Femur (tissue), 1 donor: ENCODE results near the gene ATP2A2.
"Not testable (repeated sequence)": the region's sequence is repeated elsewhere in the genome, so short reads cannot be mapped to it uniquely, and the experiment has no call there.

ENCODE experiments used
- DNase-seq: peaks from one replicate; pipeline ENCODE4 v3.0.0-alpha.2; 2017

ATP2A2 gene

DNA sequence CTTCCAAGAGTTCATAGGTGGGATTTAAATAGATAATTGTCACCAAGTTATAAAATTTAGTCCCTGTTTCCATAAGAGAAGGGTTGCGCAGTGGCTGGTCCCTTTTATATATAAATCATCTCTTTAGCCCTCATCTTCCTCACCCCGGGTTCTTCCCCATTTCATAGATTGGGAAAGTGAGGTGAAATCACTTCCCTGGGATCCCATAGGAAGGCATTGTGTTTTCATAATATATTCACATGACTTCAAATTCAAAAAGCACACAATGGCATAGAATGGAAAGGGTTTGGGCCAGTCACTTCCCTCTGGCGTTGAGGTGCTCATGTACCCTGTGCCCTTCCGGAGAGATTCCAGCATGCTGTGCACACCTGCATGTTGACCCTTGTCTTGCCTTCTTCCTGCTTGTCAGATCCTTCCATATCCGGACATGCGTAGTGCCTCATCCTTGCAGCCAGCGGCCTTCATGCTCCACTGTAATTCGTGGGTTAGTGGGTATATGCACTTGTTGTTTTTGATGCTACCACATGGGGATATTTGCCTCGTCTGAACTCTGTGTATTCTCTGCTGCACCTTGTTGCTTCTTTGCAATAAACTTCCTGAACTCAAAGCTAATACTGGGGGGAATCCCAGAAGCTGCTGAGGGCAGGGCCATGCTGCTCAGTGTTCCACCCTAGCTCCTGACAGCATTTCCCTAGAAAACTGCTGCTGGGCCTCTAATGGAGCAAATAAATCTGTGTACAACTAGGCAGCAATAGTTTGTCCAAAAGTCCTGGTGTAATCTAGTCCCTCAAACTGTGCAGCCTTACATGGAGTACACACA lies 62.9 kb downstream of the ATP2A2 start:
- DNase-seq, result no peak

DNA sequence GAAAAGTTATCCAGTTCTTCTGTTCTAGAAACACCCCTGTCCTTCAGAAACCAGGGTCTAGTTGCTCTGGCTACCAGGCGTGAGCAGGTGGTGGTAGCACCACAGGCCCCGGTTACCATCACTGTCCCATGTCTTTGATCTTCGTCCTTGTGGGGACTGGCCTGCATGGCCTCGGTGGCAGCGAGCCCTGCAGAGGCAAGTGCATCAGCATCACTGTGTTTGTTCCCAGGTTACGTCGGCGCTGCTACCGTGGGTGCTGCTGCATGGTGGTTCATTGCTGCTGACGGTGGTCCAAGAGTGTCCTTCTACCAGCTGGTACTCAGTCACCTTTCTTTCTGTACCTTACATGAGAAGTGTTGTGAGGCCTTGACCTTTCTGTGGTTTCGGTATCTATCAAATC lies 63.6 kb downstream of the ATP2A2 start:
- DNase-seq, result no peak

DNA sequence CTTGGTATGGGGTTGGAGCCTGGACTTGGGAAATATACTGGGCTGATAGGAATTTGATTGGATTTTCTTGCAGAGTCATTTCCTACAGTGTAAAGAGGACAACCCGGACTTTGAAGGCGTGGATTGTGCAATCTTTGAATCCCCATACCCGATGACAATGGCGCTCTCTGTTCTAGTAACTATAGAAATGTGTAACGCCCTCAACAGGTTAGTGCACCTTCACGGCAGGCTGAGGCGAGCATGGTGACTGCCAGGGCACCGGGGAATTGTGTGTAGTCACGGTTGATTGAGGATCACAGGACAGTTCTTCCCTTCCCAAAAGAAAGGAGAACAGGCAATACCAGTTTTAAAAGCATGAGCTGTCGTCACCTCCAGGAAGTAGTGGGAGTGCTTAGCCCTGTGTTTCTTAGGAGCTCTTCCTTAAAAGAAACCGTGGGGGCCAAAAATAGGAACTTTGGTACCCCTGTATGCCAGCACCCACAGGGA lies 64.2 kb downstream of the ATP2A2 start:
- DNase-seq, result no peak

DNA sequence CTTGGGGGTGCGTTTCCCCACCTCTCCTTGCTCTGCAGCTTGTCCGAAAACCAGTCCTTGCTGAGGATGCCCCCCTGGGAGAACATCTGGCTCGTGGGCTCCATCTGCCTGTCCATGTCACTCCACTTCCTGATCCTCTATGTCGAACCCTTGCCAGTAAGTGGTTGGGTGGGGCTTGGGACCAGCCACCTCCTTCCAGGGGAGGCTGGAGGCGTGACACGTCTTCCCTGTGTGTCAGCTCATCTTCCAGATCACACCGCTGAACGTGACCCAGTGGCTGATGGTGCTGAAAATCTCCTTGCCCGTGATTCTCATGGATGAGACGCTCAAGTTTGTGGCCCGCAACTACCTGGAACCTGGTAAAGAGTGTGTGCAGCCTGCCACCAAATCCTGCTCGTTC lies 64.9 kb downstream of the ATP2A2 start:
- DNase-seq, result no peak

DNA sequence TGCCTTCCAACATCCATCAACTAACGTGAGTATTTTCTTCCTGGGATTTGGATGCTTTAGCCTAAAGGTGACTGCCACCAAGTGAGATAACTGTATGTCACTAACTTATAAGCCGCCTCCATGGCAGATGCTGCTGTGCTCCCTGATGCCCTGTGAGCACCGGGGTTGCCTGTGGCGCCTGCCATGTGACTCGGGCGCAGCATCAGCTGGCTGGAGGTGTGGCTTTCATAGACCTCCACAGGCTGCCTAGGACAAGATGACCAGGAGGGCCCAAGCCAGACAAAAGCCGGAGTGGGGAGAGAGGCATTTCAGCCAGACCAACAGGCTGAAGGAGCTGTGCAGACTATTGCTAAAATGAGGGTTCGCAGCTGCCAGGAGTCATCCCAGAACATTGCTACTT lies 66.7 kb downstream of the ATP2A2 start:
- no peak for DNase-seq

DNA sequence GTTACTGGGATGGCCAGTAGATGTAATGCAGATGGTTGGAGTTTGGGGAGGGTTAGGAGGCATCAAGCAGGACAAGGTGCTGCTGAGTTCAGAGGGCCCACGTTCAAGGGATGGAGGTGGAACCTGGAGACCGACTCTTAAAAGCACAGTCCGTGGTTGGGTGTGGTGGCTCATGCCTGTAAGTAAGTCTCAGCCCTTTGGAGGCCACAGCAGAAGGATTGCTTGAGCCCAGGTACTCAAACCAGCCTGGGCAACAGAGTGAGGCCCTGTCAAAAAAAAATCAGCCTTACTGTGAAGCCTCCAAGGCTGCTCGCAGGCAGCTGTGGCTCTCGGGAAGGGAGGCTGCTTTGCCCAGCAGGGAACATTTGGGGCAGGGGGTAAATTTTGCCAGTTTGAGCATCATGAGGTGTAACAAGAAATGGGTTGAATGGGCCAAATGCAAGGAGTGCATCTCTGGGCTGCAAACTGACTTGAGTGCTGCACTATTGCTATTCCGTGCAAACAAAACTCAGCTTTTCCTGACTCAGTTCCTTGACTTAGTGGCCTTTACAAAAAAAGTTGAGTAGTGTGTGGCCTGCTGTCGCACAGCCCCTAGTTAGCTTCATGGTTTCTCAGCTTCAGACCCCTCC lies 67.5 kb downstream of the ATP2A2 start:
- no peak for DNase-seq

DNA sequence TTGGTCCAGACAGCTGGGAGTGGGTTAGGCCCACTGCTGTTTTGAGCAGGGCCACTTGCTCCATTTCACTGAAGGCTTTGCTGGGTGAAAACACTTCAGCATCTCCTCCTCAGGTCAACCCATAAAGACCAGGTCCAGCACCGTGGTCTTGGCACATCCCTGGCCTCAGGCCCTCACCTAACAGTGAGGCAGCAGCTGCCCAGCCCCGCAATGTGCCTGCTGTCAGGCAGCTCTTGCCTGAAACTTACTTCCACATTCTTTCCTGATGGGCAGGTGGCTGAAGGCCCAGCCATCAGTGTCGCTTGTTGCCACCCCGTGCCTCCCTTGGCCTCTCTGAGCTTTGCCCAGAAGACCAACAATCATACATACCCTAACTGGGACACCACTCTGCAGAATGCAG lies 68.0 kb downstream of the ATP2A2 start:
- DNase-seq, result no peak

DNA sequence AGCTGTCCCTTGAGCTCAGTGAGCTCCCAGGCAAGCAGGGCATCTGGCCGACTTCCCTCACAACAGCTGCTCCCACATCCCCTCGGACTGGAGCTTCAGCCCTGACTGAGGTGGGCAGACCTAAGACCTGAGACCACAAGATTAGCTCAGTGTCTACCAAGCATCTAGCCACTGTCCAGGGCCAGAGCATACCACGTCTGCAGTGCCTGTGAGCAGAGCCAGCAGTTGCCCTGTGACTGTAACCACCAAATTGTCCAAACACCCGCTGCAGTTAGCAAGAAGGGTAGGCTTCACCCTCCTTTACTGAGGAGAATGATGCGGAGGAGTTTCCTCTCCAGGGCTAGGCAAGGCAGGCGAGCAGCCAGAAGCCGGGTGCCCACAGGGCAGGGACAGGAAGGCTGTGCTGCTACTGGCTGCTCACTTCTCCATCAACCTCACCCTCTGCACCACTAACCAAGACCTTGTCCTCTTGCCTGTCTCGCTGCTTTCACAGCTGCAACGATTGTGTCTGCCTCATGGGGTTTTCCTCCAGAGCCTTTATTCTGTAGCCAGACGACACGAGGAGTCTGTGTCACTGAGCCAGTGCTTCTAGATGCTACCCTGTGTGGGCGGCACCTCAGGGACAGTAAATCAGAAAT lies 68.6 kb downstream of the ATP2A2 start:
- DNase-seq, result no peak

DNA sequence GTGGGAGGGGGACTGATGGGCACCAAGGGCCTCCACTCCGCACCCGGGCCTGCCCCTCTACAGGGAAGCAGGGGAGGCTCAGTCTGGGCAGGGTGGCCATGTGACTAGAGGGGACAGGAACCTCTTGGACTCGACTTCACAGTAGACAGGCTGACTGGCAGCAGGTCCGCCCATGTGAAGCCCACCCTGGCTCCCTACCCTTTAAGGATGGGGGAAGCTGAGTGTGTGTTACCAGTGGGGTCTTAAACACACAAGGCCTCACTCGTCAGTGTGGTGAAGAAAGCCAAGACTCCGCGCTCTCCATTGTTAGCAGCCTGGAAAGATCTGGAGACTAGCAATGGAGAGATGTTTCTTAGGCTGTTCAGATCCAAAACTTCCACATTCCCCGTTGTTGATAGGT lies 70.1 kb downstream of the ATP2A2 start:
- DNase-seq, result no peak

DNA sequence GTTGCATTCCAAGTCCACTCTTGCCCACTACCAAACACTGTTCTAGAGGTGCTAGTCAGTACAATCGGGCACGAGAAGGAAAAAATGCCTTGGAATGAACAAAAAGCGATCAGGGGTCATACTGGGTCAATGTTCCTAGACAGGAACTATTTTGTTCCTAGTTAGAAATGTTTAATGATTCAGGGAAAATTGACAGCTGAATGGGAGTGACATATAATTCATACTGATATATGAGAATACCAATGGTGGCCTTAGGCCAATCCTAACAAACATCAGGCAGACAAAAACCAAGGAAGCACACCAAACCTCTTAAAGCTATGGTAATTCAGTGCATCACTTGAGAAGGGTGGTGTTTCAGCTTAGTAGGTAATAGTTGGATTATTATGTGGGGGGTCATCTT lies 71.4 kb downstream of the ATP2A2 start:
- no peak for DNase-seq

DNA sequence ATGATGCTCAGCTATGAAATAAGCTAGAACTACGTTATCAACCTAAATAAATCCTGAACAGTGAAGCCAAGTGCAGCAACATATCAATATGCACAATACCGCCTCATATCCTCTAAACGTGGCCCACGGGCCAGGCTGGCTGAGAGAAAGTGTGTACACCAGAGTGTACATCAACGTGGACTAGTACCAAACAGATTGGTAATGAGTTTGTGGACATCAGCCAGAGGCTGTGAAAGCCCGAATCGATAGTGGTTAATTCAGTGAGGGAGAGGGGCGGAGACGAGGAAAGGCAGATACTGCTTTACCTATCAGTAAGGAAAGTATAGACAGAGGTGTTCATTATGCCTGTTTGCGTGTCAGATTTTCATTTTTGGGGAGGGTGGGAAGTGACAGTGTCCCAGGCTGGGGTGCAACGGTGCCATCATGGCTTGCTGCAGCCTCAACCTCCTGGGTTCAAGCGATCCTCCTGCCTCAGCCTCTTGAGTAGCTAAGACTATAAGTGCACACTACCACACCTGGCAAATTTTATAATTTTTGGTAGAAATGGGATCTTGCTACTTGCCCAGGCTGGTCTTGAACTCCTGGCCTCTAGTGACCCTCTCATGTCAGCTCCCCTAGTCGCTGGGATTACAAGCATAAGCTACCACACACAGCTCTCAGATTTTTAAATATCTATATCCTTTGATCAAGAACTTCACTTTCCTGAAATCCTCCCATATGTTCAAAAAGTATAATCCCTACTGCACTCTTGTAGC lies 72.3 kb downstream of the ATP2A2 start:
- DNase-seq, result no peak

DNA sequence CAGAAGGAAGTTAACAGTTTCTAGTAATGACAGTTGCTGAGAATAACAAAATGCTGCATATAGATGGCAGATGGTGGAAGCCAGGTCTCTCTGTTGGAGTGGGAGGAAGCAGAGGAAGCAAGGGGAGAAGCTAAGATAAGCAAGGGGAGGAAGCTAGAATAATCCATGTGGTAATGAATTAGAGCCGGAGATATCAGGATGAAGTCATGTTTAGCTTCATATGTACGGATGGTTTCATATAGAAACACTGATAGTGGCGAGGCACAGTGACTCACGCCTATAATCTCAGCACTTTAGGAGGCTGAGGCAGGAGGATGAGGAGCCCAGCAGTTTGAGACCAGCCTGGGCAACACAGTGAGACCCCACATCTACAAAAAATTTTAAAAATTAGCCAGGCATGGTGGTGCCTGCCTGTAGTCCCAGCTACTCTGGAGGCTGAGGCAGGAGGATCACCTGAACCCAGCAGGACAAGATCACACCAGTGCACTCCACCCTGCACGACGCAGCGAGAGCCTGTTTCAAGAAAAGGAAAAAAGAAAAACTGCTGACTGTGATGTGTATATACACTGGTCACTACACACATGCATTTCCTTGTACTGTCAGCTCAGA lies 73.2 kb downstream of the ATP2A2 start:
- no peak for DNase-seq

DNA sequence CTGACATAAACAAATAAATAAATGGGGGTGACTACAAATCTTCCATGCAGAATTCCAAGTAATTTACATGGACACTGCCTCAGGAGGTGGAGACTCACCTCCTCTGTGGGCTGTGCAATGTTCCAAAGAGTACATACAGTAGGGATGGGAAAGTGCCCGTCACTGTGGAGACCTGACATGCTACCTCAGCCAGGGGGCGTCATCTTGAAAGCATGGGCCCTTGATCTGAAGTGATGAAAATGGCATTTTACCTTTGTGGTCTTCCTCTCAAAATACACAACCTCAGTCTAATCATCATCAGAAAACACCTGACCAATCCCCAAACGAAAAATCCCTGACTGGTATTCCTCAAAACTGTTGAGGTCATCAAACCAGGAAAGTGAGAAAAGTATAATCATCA lies 74.0 kb downstream of the ATP2A2 start:
- no peak for DNase-seq

DNA sequence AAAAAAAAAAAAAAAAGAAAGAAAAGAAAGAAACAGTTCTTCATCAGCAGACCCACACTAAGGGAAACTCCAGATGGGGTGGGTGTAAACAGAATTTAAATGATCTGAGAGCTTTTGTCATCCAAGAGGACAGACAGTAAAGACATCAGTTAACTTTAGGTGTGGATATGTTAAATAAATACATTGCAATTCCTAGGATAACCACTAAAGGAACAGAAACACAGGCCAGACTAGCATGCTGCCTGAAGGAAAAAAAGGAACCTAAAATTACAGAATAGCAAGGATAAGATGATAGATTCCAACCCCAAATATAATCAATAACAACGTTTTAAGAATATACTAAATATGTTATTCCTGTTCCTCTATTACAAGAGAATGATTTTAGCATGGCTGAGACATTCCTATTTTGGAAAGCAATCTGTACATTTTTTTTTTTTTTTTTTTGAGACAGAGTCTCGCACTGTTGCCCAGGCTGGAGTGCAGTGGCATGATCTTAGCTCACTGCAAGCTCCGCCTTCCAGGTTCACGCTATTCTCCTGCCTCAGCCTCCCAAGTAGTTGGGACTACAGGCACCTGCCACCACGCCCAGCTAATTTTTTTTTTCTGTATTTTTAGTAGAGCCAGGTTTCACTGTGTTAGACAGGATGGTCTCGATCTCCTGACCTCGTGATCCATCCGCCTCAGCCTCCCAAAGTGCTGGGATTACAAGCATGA lies 77.5 kb downstream of the ATP2A2 start:
- DNase-seq, result not testable (repeated sequence)

DNA sequence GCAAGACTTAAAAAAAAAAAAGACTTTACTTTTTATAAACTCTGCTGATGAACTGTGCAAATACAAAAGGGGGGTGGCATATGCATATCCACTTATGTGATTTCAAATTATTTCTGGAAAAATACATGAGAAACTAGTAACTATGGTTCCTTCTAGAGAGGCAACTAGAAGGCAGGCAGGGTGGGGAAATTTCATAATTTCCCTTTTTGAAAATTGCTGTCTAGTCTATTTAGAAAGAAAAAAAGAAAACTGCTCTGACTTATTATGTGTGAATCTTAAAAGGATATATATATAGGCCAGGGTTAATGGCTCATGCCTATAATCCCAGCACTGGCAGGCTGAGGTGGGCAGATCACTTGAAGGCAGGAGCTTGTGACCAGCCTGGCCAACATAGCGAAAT lies 80.2 kb downstream of the ATP2A2 start:
- no peak for DNase-seq

DNA sequence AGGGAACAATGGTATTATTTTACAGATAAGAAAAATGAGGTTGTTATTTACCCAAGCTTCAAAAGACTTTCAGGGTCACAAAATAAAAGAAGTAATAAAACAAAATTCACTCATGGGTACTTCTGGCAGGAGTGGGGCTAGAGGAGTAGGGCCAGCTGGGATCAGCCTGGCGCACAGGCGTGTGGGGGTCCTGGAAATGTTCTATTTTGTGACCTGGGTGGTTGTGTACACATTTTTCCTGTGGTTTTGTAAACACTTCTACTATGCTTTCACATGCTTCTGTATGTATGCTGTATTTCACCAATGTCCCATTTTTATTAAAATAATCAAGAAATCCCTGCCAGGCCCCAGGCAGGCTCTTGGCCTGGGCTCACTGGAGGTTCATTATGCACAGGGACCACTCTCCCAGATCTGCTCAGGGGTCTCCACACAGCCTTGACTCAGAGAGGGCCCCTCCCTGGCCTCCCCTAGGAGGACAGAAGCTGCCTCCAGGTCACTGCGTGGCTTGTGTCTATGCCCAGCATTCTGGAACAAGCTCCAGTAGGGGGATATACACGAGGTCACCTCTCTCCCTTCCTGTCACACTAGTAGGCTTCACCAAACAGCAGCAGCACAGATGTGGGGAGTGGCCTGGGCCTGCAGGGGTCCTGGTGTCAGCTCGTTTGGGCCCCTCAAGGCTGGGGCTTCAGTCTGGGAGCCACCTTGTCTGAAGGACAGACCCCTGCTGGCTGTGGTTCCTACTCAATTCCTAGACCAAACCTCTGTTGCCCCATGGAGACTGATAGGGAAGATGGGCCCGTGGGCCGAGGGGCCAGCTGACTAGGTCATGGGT lies 84.7 kb downstream of the ATP2A2 start:
- DNase-seq, result no peak

DNA sequence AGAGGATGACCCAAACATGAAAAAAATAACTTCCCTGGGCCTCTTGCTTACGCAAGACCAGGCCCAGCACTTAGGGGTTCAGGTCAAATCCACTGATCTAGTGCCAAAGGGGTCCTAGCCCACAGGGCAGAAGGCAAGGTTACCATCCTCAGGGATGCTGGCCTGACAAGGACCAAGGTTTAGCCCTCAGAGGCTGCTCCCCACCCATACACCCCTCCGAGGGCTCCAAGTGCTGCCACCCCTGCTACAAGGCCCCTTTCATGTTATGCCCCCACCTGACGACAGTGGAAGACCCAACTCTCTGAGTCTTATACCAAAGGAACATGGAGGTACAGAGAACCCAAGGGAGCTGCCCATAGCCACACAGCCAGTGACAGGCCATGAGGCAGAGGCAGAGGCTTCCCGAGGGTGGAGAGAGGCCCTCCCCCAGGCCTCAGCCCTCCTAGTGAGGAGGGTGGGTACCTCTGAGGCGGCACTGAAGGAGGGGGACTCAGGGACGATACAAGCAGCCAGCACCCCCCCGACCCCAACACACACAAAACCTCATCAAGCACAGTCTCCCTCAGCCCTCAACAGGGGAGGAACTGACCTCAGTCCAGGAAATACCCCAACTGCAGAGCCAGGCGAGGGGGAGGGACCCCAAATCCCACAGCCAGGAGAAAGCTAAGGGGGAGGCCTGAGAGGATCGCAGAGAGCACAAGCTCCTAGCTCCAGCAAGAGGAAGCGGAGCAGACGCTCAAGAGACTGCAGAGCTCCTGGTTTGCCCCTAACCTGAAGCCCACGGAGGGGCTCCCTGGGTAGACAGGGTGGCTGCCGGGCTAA lies 85.5 kb downstream of the ATP2A2 start:
- no peak for DNase-seq

DNA sequence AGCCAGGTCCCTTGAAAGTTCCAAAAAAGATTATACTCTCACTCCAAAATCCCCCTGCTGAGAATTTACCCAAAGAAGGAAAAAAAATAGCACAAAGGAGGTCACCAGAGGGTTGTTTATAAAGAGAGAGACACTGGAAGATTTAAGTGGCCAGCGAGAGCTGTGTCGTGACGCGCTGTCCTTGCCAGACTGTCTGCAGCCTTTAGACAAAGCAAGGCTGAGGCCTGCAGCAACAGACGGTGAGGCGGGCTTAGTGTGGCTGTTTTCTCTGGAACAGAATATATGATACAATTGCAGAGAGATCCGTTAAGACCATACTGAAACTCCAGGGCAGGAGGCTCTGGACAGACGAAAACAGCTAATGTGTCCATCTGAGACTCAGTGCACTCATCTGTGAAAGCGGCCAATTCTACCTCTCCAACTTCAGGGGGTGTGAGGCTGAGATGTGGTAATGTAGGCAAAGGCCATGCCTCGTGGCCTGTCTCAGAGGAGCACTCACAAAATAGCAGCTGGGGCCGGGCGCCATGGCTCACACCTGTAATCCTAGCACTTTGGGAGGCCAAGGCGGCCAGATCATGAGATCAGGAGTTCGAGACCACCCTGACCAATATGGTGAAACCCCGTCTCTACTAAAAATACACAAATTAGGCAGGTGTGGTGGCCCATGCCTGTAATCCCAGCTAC lies 86.3 kb downstream of the ATP2A2 start:
- DNase-seq, result no peak

DNA sequence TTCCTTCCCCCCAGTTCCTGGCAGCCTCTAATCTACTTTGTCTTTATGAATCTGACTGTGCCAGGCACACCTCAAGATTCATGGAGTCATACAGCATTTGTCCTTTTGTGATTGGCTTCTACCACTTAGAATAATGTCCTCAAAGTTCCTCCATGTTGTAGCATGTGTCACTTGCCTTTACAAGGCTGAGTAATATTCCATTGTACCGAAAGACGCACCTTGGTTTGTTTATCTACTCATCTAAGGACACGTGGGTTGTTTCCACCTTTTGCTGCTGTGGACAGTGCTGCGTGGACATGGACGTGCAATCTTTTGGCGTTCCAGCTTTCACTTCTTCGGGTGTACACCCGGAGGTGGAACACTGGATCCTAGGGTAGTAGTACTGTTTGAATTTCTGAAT lies 88.9 kb downstream of the ATP2A2 start:
- no peak for DNase-seq
